Nephron (organoid): ENCODE results near the gene OTUD4.

Experiments used
- H3K27ac Mint-ChIP-seq, 3 experiments: 2 replicates each; pipeline ENCODE4 v1.8.0; 2020; ENCODE audit warnings: mixed read lengths in 3 of 3, mild to moderate bottlenecking in 2 of 3, moderate library complexity in 1 of 3
- H3K27me3 Mint-ChIP-seq: 2 replicates; pipeline ENCODE4 v1.8.0; 2021; ENCODE audit warnings: low read depth, mild to moderate bottlenecking, moderate library complexity, mixed read lengths
- H3K36me3 Mint-ChIP-seq: 2 replicates; pipeline ENCODE4 v1.8.0; 2020; ENCODE audit warnings: low read depth, mixed read lengths
- H3K4me1 Mint-ChIP-seq: 2 replicates; pipeline ENCODE4 v1.8.0; 2020; ENCODE audit warnings: mixed read lengths
- H3K4me3 Mint-ChIP-seq, 3 experiments: 2 replicates each; pipeline ENCODE4 v1.8.0; 2020; ENCODE audit warnings: mild to moderate bottlenecking in 3 of 3, mixed read lengths in 3 of 3, moderate library complexity in 2 of 3
- H3K9me3 Mint-ChIP-seq: 2 replicates; pipeline ENCODE4 v1.8.0; 2020; ENCODE audit warnings: mixed read lengths
- CTCF ChIP-seq, 3 experiments: fragments of 200-600 bp; sonication (generic); IDR thresholded peaks; one replicate each; pipeline ENCODE4 v1.5.0; 2021; ENCODE audit warnings: antibody characterized with exemption in 3 of 3; ENCODE audit not compliant: unreplicated experiment in 3 of 3

The OTUD4 gene

DNA sequence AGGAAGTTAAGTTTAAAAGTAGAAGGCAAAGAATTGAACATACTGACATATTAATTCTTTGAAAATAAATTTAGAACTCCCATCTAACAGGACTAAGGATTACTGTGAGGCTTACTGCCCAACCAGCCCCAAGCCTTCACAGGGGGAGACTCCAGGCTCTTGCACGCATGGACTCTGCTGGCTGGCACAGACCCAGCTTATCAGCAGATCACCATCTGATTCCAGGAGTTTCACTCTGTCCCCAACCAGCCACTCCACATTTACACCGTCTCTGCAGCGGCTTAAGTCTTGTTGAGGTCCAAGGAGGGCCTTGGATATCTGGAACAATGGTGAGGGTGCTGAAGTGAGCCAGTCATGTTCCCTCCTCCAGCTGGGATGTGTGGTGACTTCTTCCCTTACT lies 16.4 kb upstream of the OTUD4 start:
- Mint-ChIP-seq H3K4me3 (no peak overlapping the region), H3K9me3 (no peaks in the 10 kb centered on the region), H3K4me1 (no peaks in the 10 kb centered on the region), H3K27ac (no peak overlapping the region), H3K27me3 (peaks cover 4% of the 10 kb centered on the region), H3K36me3 (no peaks in the 10 kb centered on the region)
- TF ChIP-seq CTCF (IDR thresholded peaks at IDR 0.05; ENCODE audit: unreplicated experiment in 3 of 3): no peak

- Mint-ChIP-seq H3K27me3 (peaks cover 4% of the 10 kb centered on the region), H3K27ac (no peak overlapping the region), H3K9me3 (peaks cover 3% of the 10 kb centered on the region), H3K4me3 (no peak overlapping the region), H3K36me3 (no peaks in the 10 kb centered on the region), H3K4me1 (no peaks in the 10 kb centered on the region)
- no peak for TF ChIP-seq CTCF (IDR thresholded peaks at IDR 0.05; ENCODE audit: unreplicated experiment in 3 of 3)
Measured at GRCh38 chr4:145195167-145195952, 15.0 kb upstream of the OTUD4 start.

DNA sequence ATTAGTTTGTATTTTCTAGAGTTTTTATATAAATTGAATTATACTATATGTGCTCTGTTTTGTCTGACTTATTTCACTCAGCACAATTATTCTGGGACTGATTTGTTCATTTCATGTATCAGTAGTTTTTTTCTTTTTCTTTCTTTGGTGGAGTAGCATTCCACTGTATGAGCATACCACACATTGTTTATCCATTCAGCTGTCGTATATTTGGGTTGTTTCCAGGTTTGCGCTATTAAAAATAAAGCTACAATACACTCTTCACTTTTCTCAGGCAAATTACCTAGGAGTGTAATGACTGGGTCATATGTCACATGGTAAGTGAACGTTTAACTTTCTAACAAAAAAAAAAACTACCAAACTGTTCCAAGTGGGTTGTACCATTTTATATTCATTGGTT lies 9.6 kb upstream of the OTUD4 start:
- no peak overlapping the region for H3K4me3 Mint-ChIP-seq
- TF ChIP-seq CTCF (IDR thresholded peaks at IDR 0.05; ENCODE audit: unreplicated experiment in 3 of 3): no peak
- H3K27ac Mint-ChIP-seq: no peak overlapping the region
- H3K9me3 Mint-ChIP-seq: peaks cover 3% of the 10 kb centered on the region
- no peaks in the 10 kb centered on the region for H3K36me3 Mint-ChIP-seq
- H3K4me1 Mint-ChIP-seq: no peaks in the 10 kb centered on the region
- no peaks in the 10 kb centered on the region for H3K27me3 Mint-ChIP-seq

DNA sequence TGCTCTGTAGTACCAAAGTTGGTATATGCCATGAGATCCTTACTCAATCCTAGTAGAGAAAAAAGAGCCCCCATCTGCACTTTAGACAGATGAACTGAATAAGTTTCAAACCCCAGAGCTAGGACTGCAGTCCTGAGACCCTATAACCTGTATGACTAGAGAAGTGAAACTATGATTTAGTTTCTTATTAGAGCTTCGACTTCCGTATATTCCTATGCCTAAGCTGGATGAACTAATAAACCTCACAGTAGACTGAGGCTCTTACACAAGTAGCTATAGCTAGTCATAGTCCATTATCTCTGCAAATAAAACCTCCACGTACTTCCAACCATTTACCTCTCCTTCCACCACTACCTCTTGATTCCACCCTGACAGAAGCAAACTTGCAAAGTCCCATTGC lies 6.3 kb upstream of the OTUD4 start:
- no peaks in the 10 kb centered on the region for H3K27me3 Mint-ChIP-seq
- no peak overlapping the region for H3K4me3 Mint-ChIP-seq
- H3K36me3 Mint-ChIP-seq: no peaks in the 10 kb centered on the region
- no peak for TF ChIP-seq CTCF (IDR thresholded peaks at IDR 0.05; ENCODE audit: unreplicated experiment in 3 of 3)
- no peak overlapping the region for H3K27ac Mint-ChIP-seq
- peaks cover 3% of the 10 kb centered on the region for H3K9me3 Mint-ChIP-seq
- peaks cover 10% of the 10 kb centered on the region for H3K4me1 Mint-ChIP-seq

- peaks cover 18% of the 10 kb centered on the region for H3K4me1 Mint-ChIP-seq
- no peaks in the 10 kb centered on the region for H3K36me3 Mint-ChIP-seq
- no peak for TF ChIP-seq CTCF (IDR thresholded peaks at IDR 0.05; ENCODE audit: unreplicated experiment in 3 of 3)
- no peak overlapping the region for H3K27ac Mint-ChIP-seq
- no peaks in the 10 kb centered on the region for H3K27me3 Mint-ChIP-seq
- H3K4me3 Mint-ChIP-seq: peak overlapping the region in 1 of 3 experiments; percentile 56
- H3K9me3 Mint-ChIP-seq: no peaks in the 10 kb centered on the region
Measured at GRCh38 chr4:145183581-145183980, 3.2 kb upstream of the OTUD4 start.

DNA sequence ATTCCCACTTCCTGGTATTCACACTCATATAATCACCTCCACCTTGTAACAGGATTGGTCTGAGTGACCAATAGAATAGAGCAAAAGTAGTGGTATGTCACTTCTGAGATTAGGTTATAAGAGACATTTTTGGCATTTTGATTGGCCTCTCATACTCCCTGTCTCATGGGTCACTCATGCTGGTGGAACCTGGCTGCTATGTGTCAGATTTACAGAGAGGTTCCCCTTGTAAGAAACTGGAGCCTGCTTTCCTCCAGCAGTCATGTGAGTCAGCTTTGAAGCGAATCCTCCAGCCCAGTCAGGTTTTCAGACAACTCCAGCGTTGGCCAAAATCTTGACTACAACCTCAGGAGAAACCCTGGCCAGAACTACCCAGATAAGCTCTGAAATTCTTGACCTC lies 2.6 kb upstream of the OTUD4 start:
- TF ChIP-seq CTCF (IDR thresholded peaks at IDR 0.05; ENCODE audit: unreplicated experiment in 3 of 3): no peak
- no peaks in the 10 kb centered on the region for H3K9me3 Mint-ChIP-seq
- H3K36me3 Mint-ChIP-seq: no peaks in the 10 kb centered on the region

More for the DNA sequence above, 2.6 kb upstream of the OTUD4 start:
- Mint-ChIP-seq H3K27me3 (no peaks in the 10 kb centered on the region), H3K27ac (peak overlapping the region in 2 of 3 experiments; percentile 55 to 58), H3K4me1 (peaks cover 22% of the 10 kb centered on the region), H3K4me3 (peak overlapping the region in 2 of 3 experiments; percentile 28 to 58)
